ENCODE results near the gene GABARAP. TPM values are rescaled to one million over a fixed set of nuclear protein-coding genes. Genes with fewer than 3 reads are reported as not detected.

Gene GABARAP
- polyA plus RNA-seq, 1 donor from 2014 or later: 384 TPM

DNA sequence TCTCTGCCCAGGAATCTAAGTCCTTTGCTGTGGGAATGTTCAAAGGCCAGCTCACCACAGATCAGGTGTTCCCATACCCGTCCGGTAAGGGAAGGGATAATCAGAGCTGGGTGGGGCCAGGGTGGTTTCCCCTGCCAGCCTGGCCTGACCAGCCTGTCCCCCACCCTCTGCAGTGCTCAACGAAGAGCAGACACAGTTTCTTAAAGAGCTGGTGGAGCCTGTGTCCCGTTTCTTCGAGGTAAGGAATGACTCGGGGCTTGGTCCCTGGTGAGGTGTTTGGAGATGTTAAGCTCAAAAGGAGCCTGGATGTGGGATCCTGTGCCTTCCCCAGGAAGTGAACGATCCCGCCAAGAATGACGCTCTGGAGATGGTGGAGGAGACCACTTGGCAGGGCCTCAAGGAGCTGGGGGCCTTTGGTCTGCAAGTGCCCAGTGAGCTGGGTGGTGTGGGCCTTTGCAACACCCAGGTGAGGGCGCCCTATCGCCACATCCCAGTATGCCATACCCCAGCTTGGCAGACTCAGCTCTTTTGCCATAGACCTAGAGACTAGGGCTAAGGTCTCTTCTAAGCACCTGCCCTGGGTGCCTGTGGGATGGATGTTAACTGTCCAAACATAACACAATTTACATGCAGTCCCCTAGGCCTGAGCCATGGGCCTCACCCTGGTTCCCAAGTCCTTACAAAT is 21.5 kb downstream of the GABARAP start:
- Histone ChIP-seq H3K9me2 (ENCODE audit: insufficient read depth, low read length) (no peaks in the 10 kb centered on the region), H3K9me3 (ENCODE audit: low read length) (no peaks in the 10 kb centered on the region), H3K4me3 (ENCODE audit: low read length) (peak overlapping the region; percentile 99), H4K20me1 (ENCODE audit: insufficient read depth) (no peaks in the 10 kb centered on the region), H3K27ac (ENCODE audit: low read length) (peak overlapping the region; percentile 34), H3K27me3 (ENCODE audit: insufficient read depth, low read depth, low read length) (no peaks in the 10 kb centered on the region), H2AFZ (ENCODE audit: low read depth, low read length) (no peak overlapping the region), H3K79me2 (replicated peaks; ENCODE audit: insufficient read depth, low read length) (peaks cover 32% of the 10 kb centered on the region), H3K9ac (ENCODE audit: low read length) (peak overlapping the region; percentile 83), H3K4me2 (ENCODE audit: low read length) (peak overlapping the region; percentile 89), H3K36me3 (ENCODE audit: insufficient read depth, low read length) (no peaks in the 10 kb centered on the region), H3F3A (ENCODE audit: insufficient read depth, low read length, poor library complexity, severe bottlenecking) (no peaks in the 10 kb centered on the region)
- TF ChIP-seq RAD21 (conservative IDR thresholded peaks at IDR 0.05): peak; percentile 15
- TF ChIP-seq, protein P1, sequence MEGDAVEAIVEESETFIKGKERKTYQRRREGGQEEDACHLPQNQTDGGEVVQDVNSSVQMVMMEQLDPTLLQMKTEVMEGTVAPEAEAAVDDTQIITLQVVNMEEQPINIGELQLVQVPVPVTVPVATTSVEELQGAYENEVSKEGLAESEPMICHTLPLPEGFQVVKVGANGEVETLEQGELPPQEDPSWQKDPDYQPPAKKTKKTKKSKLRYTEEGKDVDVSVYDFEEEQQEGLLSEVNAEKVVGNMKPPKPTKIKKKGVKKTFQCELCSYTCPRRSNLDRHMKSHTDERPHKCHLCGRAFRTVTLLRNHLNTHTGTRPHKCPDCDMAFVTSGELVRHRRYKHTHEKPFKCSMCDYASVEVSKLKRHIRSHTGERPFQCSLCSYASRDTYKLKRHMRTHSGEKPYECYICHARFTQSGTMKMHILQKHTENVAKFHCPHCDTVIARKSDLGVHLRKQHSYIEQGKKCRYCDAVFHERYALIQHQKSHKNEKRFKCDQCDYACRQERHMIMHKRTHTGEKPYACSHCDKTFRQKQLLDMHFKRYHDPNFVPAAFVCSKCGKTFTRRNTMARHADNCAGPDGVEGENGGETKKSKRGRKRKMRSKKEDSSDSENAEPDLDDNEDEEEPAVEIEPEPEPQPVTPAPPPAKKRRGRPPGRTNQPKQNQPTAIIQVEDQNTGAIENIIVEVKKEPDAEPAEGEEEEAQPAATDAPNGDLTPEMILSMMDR (IDR thresholded peaks at IDR 0.05; ENCODE audit: poor library complexity, severe bottlenecking): peak; percentile 42
- TF ChIP-seq EP300 (conservative IDR thresholded peaks at IDR 0.05; ENCODE audit: poor library complexity, severe bottlenecking): no peak

DNA sequence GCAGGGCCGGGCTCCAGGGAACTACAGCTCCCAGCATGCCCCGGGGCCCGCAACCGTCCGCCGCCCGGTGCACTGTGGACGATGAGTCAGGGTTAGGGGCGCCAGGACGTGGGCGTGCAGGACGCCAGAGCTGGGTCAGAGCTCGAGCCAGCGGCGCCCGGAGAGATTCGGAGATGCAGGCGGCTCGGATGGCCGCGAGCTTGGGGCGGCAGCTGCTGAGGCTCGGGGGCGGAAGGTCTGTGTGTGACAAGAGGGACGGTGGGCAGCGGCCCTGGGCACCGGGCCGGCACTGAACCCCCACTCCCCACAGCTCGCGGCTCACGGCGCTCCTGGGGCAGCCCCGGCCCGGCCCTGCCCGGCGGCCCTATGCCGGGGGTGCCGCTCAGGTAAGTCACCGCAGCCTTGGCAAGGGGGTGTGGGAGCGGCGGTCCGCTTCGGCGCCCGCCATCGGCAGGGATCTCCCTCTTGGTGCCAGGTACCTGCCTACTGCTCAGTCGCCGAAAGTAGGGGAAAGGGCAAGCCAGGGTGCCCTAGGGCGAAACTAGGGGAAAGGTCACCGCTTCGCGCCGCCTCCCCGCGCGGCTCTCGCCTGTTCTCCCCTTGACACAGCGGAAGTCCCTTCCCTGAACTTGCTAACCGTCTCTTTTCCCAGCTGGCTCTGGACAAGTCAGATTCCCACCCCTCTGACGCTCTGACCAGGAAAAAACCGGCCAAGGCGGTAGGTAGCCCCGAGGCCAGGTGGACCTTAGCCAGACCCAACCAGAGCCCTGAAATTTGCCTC is 22.2 kb downstream of the GABARAP start, which contains the start of the genes ACADVL and DLG4:
TSS of gene ACADVL (plus strand) at position 127 of the 781 bp plus-strand sequence. CDS start at position 174, 47 bp downstream.
TSS of gene DLG4 (minus strand) at position 25 of the 781 bp plus-strand sequence.
- Histone ChIP-seq H3F3A (ENCODE audit: insufficient read depth, low read length, poor library complexity, severe bottlenecking) (no peaks in the 10 kb centered on the region), H3K4me2 (ENCODE audit: low read length) (peak within 1 kb of the TSS; percentile 89), H3K36me3 (ENCODE audit: insufficient read depth, low read length) (no peaks in the 10 kb centered on the region), H3K27me3 (ENCODE audit: insufficient read depth, low read depth, low read length) (no peaks in the 10 kb centered on the region), H3K27ac (ENCODE audit: low read length) (peak within 1 kb of the TSS; percentile 34), H2AFZ (ENCODE audit: low read depth, low read length) (peak within 1 kb of the TSS; percentile 33), H3K9me2 (ENCODE audit: insufficient read depth, low read length) (no peaks in the 10 kb centered on the region), H3K9me3 (ENCODE audit: low read length) (no peaks in the 10 kb centered on the region), H3K79me2 (replicated peaks; ENCODE audit: insufficient read depth, low read length) (peaks cover 38% of the 10 kb centered on the region), H3K9ac (ENCODE audit: low read length) (peak within 1 kb of the TSS; percentile 92), H4K20me1 (ENCODE audit: insufficient read depth) (no peaks in the 10 kb centered on the region), H3K4me3 (ENCODE audit: low read length) (peak within 1 kb of the TSS; percentile 99)
- TF ChIP-seq POLR2AphosphoS5 (IDR thresholded peaks at IDR 0.05): peak; percentile 67
- peak; percentile 65 for TF ChIP-seq MXI1 (conservative IDR thresholded peaks at IDR 0.05; ENCODE audit: poor library complexity, severe bottlenecking)
- TF ChIP-seq, protein P1 (IDR thresholded peaks at IDR 0.05; ENCODE audit: poor library complexity, severe bottlenecking): no peak
- TF ChIP-seq RAD21 (conservative IDR thresholded peaks at IDR 0.05): no peak
- TF ChIP-seq TAF1 (IDR thresholded peaks at IDR 0.05; ENCODE audit: low read depth): no peak
- no peak for TF ChIP-seq EZH2 (IDR thresholded peaks at IDR 0.05; ENCODE audit: borderline replicate concordance, insufficient read depth, low read length, poor library complexity, severe bottlenecking)
- TF ChIP-seq EP300 (conservative IDR thresholded peaks at IDR 0.05; ENCODE audit: poor library complexity, severe bottlenecking): no peak
- TF ChIP-seq, protein P2, sequence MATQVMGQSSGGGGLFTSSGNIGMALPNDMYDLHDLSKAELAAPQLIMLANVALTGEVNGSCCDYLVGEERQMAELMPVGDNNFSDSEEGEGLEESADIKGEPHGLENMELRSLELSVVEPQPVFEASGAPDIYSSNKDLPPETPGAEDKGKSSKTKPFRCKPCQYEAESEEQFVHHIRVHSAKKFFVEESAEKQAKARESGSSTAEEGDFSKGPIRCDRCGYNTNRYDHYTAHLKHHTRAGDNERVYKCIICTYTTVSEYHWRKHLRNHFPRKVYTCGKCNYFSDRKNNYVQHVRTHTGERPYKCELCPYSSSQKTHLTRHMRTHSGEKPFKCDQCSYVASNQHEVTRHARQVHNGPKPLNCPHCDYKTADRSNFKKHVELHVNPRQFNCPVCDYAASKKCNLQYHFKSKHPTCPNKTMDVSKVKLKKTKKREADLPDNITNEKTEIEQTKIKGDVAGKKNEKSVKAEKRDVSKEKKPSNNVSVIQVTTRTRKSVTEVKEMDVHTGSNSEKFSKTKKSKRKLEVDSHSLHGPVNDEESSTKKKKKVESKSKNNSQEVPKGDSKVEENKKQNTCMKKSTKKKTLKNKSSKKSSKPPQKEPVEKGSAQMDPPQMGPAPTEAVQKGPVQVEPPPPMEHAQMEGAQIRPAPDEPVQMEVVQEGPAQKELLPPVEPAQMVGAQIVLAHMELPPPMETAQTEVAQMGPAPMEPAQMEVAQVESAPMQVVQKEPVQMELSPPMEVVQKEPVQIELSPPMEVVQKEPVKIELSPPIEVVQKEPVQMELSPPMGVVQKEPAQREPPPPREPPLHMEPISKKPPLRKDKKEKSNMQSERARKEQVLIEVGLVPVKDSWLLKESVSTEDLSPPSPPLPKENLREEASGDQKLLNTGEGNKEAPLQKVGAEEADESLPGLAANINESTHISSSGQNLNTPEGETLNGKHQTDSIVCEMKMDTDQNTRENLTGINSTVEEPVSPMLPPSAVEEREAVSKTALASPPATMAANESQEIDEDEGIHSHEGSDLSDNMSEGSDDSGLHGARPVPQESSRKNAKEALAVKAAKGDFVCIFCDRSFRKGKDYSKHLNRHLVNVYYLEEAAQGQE (IDR thresholded peaks at IDR 0.05; ENCODE audit: borderline replicate concordance): no peak
- no peak for TF ChIP-seq SMC3 (conservative IDR thresholded peaks at IDR 0.05; ENCODE audit: poor library complexity)
